ENCODE results near the gene TRPV3.

DNA sequence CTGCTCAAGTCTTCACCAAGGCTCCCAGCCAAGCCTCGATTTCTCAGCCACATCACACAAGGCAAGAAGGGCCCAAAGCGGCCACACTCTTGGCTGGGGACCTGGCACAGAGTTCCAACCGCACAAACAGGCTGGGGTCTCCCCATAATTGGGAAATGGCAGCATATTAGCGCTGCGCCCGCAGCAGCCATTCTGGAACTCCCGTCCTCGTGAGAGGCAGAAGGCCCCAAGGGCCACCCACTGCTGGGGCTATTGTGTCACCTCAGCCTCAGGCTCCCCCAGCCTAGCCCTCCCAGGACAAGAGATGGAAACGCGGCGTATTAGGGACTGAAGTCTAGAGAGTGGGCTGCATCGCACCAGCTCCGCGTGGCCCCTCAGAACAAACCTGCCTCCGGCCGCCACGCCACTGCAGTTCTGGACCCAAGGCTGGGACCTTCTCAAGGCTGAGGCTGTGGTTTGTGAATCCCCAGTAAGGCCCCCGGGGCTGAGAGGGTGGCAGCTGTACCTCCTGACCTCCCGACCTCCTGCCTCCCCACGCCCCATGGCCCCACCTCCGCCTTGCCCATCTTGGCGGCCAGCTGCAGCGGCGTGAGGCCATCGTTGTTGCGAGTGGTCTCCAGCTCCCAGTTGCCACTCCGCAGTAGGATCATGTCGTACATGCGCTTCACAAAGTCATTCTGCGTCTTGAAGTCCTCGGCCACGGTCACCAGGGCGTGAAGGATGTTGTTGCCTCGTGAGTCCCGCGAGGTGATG lies 25.3 kb downstream of the TRPV3 start:
- TF ChIP-seq CTCF (IDR thresholded peaks at IDR 0.05) (no peak), POLR2A (IDR thresholded peaks at IDR 0.05) (no peak)
